B cell (primary cell): ENCODE data around the gene CA5A. TPM values are rescaled to one million over a fixed set of nuclear protein-coding genes. Genes with fewer than 3 reads are reported as not detected.
A peak's percentile ranks its signal among the peaks of the same experiment; 100 is the strongest.
"Not testable (repeated sequence)": the region's sequence is repeated elsewhere in the genome, so short reads cannot be mapped to it uniquely, and the experiment has no call there.

Source experiments
- ATAC-seq: fragments of 200-7000 bp; cut with Tn5 transposase; one replicate; pipeline ENCODE4 v1.10.0; 2021; ENCODE audit warnings: low read depth, mild to moderate bottlenecking, moderate number of reproducible peaks, moderate library complexity
- CTCF ChIA-PET: fragments of 350-600 bp; sonication (Branson Sonifier 250); formaldehyde crosslinking; loops from one replicate; lab custom pipeline; 2021; ENCODE audit warnings: antibody characterized with exemption, inconsistent platforms; lab: Charles Lee
- POLR2A ChIA-PET: fragments of 350-600 bp; sonication (Branson Sonifier 250); formaldehyde crosslinking; loops from one replicate; lab custom pipeline; 2021; ENCODE audit warnings: antibody characterized with exemption; lab: Charles Lee
- DNase-seq: peaks from one replicate; pipeline ENCODE4 v3.0.0; 2013
- H2AFZ ChIP-seq: 2 replicates; pipeline ENCODE4 v1.6.1; 2012; ENCODE audit warnings: mild to moderate bottlenecking, low read depth, low read length; ENCODE audit not compliant: insufficient read depth, poor library complexity, severe bottlenecking
- H3K27ac ChIP-seq, 2 donors: 1 replicate in 1 of 2; 2 replicates in 1 of 2; pipeline ENCODE4 v1.5.1; 2012 to 2013; ENCODE audit warnings: low read length in 2 of 2, mild to moderate bottlenecking in 2 of 2, moderate library complexity in 1 of 2
- H3K27me3 ChIP-seq, 4 experiments: fragments of 200-600 bp in 1 of 4; sonication (generic) in 1 of 4; replicated peaks in 1 of 4; 1 replicate in 2 of 4; 2 replicates in 2 of 4; pipeline versions ENCODE4 v1.6.1 to v1.7.0; 2013 to 2016; ENCODE audit warnings: low read length in 3 of 4, mild to moderate bottlenecking in 2 of 4, mixed read lengths in 1 of 4, moderate library complexity in 1 of 4; ENCODE audit not compliant: insufficient read depth in 4 of 4, control insufficient read depth in 3 of 4; ENCODE audit errors: control extremely low read depth in 1 of 4
- H3K36me3 ChIP-seq, 2 experiments: replicated peaks in 1 of 2; 1 replicate in 1 of 2; 2 replicates in 1 of 2; pipeline versions ENCODE4 v1.6.1 to v1.7.1; 2013; ENCODE audit warnings: low read length in 1 of 2; ENCODE audit not compliant: insufficient read depth in 2 of 2, control insufficient read depth in 1 of 2; ENCODE audit errors: control extremely low read depth in 1 of 2, extremely low read depth in 1 of 2
- H3K4me1 ChIP-seq, 2 donors: fragments of 200-600 bp in 1 of 2; sonication (generic) in 1 of 2; 1 replicate in 1 of 2; 2 replicates in 1 of 2; pipeline versions ENCODE4 v1.5.1 to v1.6.1; 2013 to 2017; ENCODE audit warnings: low read length in 2 of 2; ENCODE audit not compliant: control insufficient read depth in 2 of 2, insufficient read depth in 2 of 2
- H3K4me2 ChIP-seq: replicated peaks from 2 replicates; pipeline ENCODE3; 2012; ENCODE audit warnings: mild to moderate bottlenecking, low read depth, low read length; ENCODE audit not compliant: poor library complexity, severe bottlenecking
- H3K4me3 ChIP-seq, 5 experiments: fragments of 200-600 bp in 1 of 5; sonication (generic) in 1 of 5; 1 replicate in 3 of 5; 2 replicates in 2 of 5; pipeline versions ENCODE4 v1.5.1 to v1.7.0; 2011 to 2016; ENCODE audit warnings: low read length in 4 of 5, mild to moderate bottlenecking in 4 of 5, low read depth in 2 of 5, control low read depth in 1 of 5, moderate library complexity in 1 of 5; ENCODE audit not compliant: insufficient read depth in 1 of 5; ENCODE audit errors: control extremely low read depth in 1 of 5, extremely low read depth in 1 of 5
- H3K79me2 ChIP-seq: fragments of 200-600 bp; sonication (generic); one replicate; pipeline ENCODE4 v1.6.0; 2016; ENCODE audit warnings: low read length; ENCODE audit not compliant: control insufficient read depth, insufficient read depth
- H3K9ac ChIP-seq: fragments of 200-600 bp; sonication (generic); 2 replicates; pipeline ENCODE4 v1.6.1; 2017; ENCODE audit warnings: mild to moderate bottlenecking, low read length, moderate library complexity
- H3K9me3 ChIP-seq, 3 donors: one replicate each; pipeline versions ENCODE4 v1.6.1 to v1.7.1; 2013; ENCODE audit warnings: low read length in 2 of 3; ENCODE audit not compliant: control insufficient read depth in 2 of 3, insufficient read depth in 1 of 3; ENCODE audit errors: control extremely low read depth in 1 of 3
- H4K20me1 ChIP-seq: 2 replicates; pipeline ENCODE4 v1.6.0; 2012; ENCODE audit warnings: mild to moderate bottlenecking, low read length; ENCODE audit not compliant: insufficient read depth, control insufficient read depth, poor library complexity, severe bottlenecking
- H3K27ac Mint-ChIP-seq: one replicate; pipeline ENCODE4 v1.8.0; 2021; ENCODE audit warnings: mixed read lengths
- H3K27me3 Mint-ChIP-seq: one replicate; pipeline ENCODE4 v1.8.0; 2021; ENCODE audit warnings: mixed read lengths
- H3K4me1 Mint-ChIP-seq: one replicate; pipeline ENCODE4 v1.8.0; 2021; ENCODE audit warnings: mixed read lengths
- H3K4me3 Mint-ChIP-seq: one replicate; pipeline ENCODE4 v1.8.0; 2021; ENCODE audit warnings: mixed read lengths
- H3K9me3 Mint-ChIP-seq: one replicate; pipeline ENCODE4 v1.8.0; 2022; ENCODE audit warnings: mixed read lengths; ENCODE audit not compliant: insufficient read depth
- EZH2 ChIP-seq: IDR thresholded peaks from 2 replicates; pipeline ENCODE4 v1.6.1; 2012; ENCODE audit warnings: borderline replicate concordance, low read depth, mild to moderate bottlenecking, moderate library complexity, low read length; ENCODE audit not compliant: insufficient read depth, poor library complexity, severe bottlenecking
- WGBS: methylation state at CpG from one replicate; pipeline ENCODE4 v1.1.5; 2013; ENCODE audit warnings: missing lambda C conversion rate; ENCODE audit not compliant: insufficient coverage; 5-methylcytosine and 5-hydroxymethylcytosine counted together
- intact Hi-C: fragments of 100-400 bp; cut with micrococcal nuclease; formaldehyde crosslinking; loops from one replicate; pipeline ENCODE4 v1.10.0; 2022
- polyA plus RNA-seq: library from polyadenylated mRNA; depleted of rRNA; stranded (reverse); fragments of >200 nt; gene quantifications from 2 replicates; pipeline ENCODE4 v1.2.3, GENCODE V29; 2012
- total RNA-seq, 2 donors: library from RNA; stranded (reverse); fragments of 120-200 nt in 1 of 2; gene quantifications; 1 replicate in 1 of 2; 2 replicates in 1 of 2; pipeline versions ENCODE4 v1.2.3 to v1.2.4, GENCODE V29; 2013 to 2022
- TF ChIP-seq, protein P1 (sequence below): fragments of 200-600 bp; IDR thresholded peaks from one replicate; pipeline ENCODE4 v1.8.0; 2022; ENCODE audit warnings: antibody characterized with exemption, mild to moderate bottlenecking

Gene CA5A
- total and polyA plus RNA-seq, 2 donors (not counting 1 experiment from before 2014, with no cell fraction given) = 0.27 TPM; not detected in 1

DNA sequence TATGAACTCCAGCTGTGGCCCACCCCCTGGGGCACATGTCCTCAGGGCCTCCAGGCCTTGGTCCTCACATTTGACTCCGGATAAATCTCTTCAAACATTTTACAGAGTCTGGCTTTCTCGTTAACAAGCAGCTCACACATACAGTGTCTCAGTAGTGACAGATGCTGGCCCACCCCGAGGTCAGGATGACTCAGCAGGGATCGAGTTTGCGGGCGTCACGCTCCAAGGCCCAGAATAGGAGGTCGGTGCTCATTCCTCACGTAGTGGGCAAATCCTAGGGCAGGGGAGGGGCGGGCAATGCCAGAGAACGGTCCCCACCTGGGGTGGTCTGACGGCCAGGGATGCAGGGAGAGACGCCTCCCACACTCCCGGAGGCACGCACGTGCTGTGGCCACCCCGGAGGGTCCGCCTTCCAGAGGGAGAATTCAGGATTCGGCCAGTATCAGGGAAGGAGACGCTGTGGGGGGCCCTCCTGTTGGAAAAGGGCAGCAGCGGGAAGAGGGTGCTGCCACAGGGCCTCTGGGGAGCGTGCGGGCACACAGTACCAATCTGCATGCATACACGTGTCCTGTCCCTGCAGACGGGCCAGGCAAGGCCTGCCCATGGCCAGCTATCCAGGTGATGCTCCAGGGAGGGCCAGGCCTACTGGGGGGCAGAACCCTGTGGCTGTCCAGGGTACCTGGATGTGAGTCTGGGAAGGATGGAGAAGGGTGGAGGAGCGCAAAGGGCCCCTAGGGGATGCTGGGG lies 75.6 kb downstream of the CA5A start:
- H3K4me2 ChIP-seq = no peak overlapping the region
- H3K9me3 ChIP-seq = no peaks in the 10 kb centered on the region
- H3K4me1 Mint-ChIP-seq = peaks cover 16% of the 10 kb centered on the region

DNA sequence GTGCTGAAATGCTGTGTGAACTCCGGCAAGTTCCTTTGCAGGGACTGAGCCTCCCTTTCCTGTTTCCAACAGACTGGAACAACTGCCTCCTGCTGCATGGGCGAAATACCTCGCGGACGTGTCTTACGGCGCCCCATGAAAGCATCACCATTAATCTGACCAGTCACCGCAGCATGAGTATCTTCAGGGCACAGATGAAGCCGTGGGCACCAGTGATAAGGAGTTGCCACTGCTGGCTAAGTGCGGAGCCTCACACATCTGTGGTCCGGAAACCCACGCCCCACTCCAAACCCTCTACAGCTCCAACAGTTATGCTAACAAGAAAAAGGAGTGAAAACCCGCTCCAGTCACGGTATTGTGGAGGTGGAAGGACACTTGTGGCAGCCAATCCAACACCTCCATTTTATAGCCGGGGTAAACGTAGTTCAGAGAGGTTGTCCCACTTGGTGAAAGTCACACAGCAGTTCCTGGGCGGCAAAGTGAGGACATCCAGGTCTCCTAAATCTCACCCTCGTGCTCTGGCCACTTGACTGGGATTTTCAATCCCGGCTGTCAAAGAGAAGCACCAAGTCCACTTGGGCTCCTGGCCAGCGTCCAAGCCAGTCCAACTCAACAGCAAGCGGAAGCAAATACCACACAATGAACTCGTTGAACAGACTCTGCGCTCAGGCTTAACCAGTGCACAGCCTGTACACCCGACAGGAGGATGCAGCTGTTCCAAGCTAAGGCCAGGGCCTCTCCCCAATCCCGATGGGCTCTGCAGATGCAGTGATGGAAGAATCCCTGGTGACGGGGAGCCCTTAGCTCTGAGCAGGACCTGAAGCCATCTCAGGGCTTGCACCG lies 78.0 kb downstream of the CA5A start:
- H3K27me3 Mint-ChIP-seq, H3K4me3 Mint-ChIP-seq, H3K36me3 ChIP-seq, H3K4me2 ChIP-seq, H3K9me3 Mint-ChIP-seq, H3K9ac ChIP-seq, POLR2A ChIA-PET, H3K9me3 ChIP-seq, H3K27ac ChIP-seq, H3K27me3 ChIP-seq, H4K20me1 ChIP-seq, intact Hi-C loops, ATAC-seq, H2AFZ ChIP-seq, DNase-seq, H3K4me3 ChIP-seq, H3K27ac Mint-ChIP-seq: not testable (repeated sequence)
- H3K4me1 ChIP-seq = peaks cover 4 to 27% of the 10 kb centered on the region in 2 donors
- H3K4me1 Mint-ChIP-seq = peaks cover 24% of the 10 kb centered on the region
- CTCF ChIA-PET = interaction anchor here (1.2 to 3.4 kb wide), 3 partner anchors 79 to 90 kb away, joined by 3 to 14 read pairs (median 5); no protein-coding TSS in a partner anchor
- 93% methylated on average over 22 of the region's 27 CpGs for WGBS
- peaks cover 49% of the 10 kb centered on the region for H3K79me2 ChIP-seq

More for the DNA sequence above, 75.6 kb downstream of the CA5A start:
- ATAC-seq (no peak), DNase-seq (no peak)
- ChIA-PET POLR2A (no interaction called here), CTCF (interaction anchor here (1.7 kb wide), 1 partner anchor 11 kb away, joined by 5 read pairs; no protein-coding TSS in a partner anchor)
- Mint-ChIP-seq H3K27ac (peak overlapping the region; percentile 50), H3K27me3 (no peaks in the 10 kb centered on the region), H3K4me3 (no peak overlapping the region), H3K9me3 (no peaks in the 10 kb centered on the region)
- peaks cover 35% of the 10 kb centered on the region for H3K79me2 ChIP-seq
- 68% methylated on average over 25 of the region's 26 CpGs for WGBS
- H4K20me1 ChIP-seq = no peaks in the 10 kb centered on the region
- H3K9ac ChIP-seq = no peak overlapping the region
- no peak overlapping the region for H3K27ac ChIP-seq
- H3K4me1 ChIP-seq = peaks cover 4 to 13% of the 10 kb centered on the region in 2 donors
- H3K4me3 ChIP-seq = no peak overlapping the region
- no peaks in the 10 kb centered on the region for H3K27me3 ChIP-seq
- H2AFZ ChIP-seq = no peak overlapping the region
- TF ChIP-seq, protein P1, sequence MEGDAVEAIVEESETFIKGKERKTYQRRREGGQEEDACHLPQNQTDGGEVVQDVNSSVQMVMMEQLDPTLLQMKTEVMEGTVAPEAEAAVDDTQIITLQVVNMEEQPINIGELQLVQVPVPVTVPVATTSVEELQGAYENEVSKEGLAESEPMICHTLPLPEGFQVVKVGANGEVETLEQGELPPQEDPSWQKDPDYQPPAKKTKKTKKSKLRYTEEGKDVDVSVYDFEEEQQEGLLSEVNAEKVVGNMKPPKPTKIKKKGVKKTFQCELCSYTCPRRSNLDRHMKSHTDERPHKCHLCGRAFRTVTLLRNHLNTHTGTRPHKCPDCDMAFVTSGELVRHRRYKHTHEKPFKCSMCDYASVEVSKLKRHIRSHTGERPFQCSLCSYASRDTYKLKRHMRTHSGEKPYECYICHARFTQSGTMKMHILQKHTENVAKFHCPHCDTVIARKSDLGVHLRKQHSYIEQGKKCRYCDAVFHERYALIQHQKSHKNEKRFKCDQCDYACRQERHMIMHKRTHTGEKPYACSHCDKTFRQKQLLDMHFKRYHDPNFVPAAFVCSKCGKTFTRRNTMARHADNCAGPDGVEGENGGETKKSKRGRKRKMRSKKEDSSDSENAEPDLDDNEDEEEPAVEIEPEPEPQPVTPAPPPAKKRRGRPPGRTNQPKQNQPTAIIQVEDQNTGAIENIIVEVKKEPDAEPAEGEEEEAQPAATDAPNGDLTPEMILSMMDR = no peak
- no peak for TF ChIP-seq EZH2
- H3K36me3 ChIP-seq = no peaks in the 10 kb centered on the region
- intact Hi-C loops = no loop called here
